ENCODE measurements around the gene NCOA7. TPM values are rescaled to one million over a fixed set of nuclear protein-coding genes. Genes with fewer than 3 reads are reported as not detected.
"Not testable (repeated sequence)": the region's sequence is repeated elsewhere in the genome, so short reads cannot be mapped to it uniquely, and the experiment has no call there.

NCOA7 gene
- total and polyA plus RNA-seq, 8 donors = 7.4 to 66.7 (median 14.1) TPM

DNA sequence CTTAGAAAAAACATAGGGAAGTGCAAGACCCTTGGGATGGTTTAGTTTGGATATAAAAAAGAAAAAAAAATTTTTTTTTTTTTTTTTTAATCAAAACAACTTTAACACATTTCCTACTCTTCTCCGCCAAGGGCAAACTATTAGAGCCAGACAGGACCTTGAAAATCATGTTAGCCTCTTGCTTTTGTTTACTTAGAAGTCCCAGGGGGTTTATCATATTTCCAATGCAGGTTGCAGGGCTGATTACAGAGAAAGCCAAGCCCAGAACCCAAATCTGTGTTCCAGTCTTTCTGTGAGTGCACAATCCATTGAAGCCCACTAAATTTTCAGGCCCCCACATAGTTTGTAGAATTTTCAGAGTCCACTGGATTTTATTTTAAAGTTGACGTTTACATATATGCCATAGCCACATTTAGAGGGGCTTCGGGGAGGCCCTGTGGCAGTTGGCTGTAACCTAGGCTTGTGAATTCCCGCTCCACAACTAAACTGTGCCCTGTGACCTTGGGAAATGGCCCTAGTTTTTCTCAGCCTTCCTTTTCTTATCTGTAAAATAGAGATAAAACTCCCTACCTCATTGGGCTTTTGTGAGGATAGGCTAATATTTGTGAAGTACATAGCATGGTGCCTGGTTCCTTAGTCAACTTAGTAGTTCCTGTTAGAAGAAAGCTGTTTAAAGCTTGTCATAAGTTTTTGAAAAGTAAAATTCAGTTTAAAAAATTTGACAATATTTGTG, 55.7 kb downstream of the NCOA7 start:
- FAIRE-seq = peak; percentile 71

DNA sequence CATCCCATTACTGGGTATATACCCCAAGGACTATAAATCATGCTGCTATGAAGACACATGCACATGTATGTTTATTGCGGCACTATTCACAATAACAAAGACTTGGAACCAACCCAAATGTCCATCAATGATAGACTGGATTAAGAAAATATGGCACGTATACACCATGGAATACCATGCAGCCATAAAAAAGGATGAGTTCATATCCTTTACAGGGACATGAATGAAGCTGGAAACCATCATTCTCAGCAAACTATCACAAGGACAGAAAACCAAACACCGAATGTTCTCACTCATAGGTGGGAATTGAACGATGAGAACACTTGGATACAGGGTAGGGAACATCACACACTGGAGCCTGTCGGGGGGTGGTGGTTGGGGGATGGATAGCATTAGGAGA, 57.5 kb downstream of the NCOA7 start:
- intact Hi-C loops (cut with DNase I); H3K27ac ChIP-seq; ATAC-seq; FAIRE-seq; DNase-seq; H3K36me3 ChIP-seq; H3K27me3 ChIP-seq; H3K4me3 ChIP-seq; H3K9me3 ChIP-seq: not testable (repeated sequence)
- WGBS, 2 donors = 96 to 98% methylated on average over 5 of the region's 5 CpGs
- peaks cover 7 to 17% (median 13%) of the 10 kb centered on the region in 3 donors for H3K4me1 ChIP-seq

More for the DNA sequence above, 55.7 kb downstream of the NCOA7 start:
- no peaks in the 10 kb centered on the region for H3K36me3 ChIP-seq
- peak in 1 of 6 donors; percentile 11 for DNase-seq
- peaks cover 7 to 17% (median 11%) of the 10 kb centered on the region in 3 donors for H3K4me1 ChIP-seq
- peak overlapping the region in 1 of 4 donors; percentile 59 for H3K27ac ChIP-seq
- 54 to 59% methylated on average over 4 of the region's 4 CpGs for WGBS, 2 donors
- no peak overlapping the region for H3K4me3 ChIP-seq
- TF ChIP-seq, protein P1, sequence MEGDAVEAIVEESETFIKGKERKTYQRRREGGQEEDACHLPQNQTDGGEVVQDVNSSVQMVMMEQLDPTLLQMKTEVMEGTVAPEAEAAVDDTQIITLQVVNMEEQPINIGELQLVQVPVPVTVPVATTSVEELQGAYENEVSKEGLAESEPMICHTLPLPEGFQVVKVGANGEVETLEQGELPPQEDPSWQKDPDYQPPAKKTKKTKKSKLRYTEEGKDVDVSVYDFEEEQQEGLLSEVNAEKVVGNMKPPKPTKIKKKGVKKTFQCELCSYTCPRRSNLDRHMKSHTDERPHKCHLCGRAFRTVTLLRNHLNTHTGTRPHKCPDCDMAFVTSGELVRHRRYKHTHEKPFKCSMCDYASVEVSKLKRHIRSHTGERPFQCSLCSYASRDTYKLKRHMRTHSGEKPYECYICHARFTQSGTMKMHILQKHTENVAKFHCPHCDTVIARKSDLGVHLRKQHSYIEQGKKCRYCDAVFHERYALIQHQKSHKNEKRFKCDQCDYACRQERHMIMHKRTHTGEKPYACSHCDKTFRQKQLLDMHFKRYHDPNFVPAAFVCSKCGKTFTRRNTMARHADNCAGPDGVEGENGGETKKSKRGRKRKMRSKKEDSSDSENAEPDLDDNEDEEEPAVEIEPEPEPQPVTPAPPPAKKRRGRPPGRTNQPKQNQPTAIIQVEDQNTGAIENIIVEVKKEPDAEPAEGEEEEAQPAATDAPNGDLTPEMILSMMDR (IDR thresholded peaks at IDR 0.05) = no peak
- no peaks in the 10 kb centered on the region for H3K9me3 ChIP-seq
- peak; percentile 72 to 94 (median 86) for ATAC-seq
- intact Hi-C loops (cut with DNase I) = no loop called here
- H3K27me3 ChIP-seq = no peaks in the 10 kb centered on the region

DNA sequence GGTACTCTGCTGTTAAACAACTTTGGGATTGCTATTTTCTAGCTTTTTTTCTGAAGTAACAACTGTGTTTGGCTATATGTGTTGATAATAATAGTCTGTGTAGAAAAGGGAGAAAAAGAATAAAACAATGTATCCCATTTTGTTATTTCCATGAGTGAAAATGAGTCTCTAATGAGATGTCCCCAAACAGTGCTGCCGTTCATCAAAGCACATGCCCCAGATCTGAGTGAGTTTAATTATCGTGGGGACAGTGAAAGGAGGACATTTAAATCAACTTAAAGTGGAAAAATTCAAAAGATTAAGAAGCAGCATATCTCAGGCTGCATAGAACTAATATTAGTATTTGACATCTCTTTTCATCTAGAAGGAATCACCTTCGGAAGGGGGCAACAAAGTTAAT, 59.6 kb downstream of the NCOA7 start:
- H3K27ac ChIP-seq = no peak overlapping the region

DNA sequence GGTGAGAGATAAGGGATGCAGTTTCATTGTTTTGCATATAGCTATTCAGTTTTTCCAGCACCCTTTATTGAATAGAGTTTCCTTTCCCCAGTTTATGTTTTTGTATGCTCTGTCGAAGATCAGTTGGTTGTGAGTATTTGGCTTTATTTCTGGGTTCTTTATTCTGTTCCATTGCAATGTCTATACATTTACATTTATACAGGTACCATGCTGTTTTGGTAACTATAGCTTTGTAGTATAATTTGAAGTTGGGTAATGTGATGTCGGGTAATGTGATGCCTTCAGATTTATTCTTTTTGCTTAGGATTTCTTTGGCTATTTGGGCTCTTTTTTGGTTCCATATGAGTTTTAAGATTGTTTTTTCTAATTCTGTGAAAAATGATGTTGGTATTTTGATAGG, 61.8 kb downstream of the NCOA7 start:
- Histone ChIP-seq H3K27ac (no peak overlapping the region), H3K4me1 (peaks cover 0 to 6% (median 0%) of the 10 kb centered on the region in 3 donors), H3K9me3 (no peaks in the 10 kb centered on the region), H3K4me3 (no peak overlapping the region), H3K27me3 (no peaks in the 10 kb centered on the region), H3K36me3 (no peaks in the 10 kb centered on the region)
- DNase-seq (no peak), ATAC-seq (no peak), FAIRE-seq (no peak)
- 95 to 100% methylated on average over 2 of the region's 2 CpGs for WGBS, 2 donors
- intact Hi-C loops (cut with DNase I) = no loop called here
- TF ChIP-seq, protein P1 (IDR thresholded peaks at IDR 0.05) = no peak

More for the DNA sequence above, 59.6 kb downstream of the NCOA7 start:
- ATAC-seq = no peak
- no peaks in the 10 kb centered on the region for H3K27me3 ChIP-seq
- WGBS, 2 donors = 80 to 86% methylated on average over 3 of the region's 3 CpGs
- H3K4me1 ChIP-seq = peaks cover 7 to 16% (median 10%) of the 10 kb centered on the region in 3 donors
- FAIRE-seq = no peak
- no peak for DNase-seq
- no peak overlapping the region for H3K4me3 ChIP-seq
- TF ChIP-seq, protein P1 (IDR thresholded peaks at IDR 0.05) = no peak
- no peaks in the 10 kb centered on the region for H3K9me3 ChIP-seq
- intact Hi-C loops (cut with DNase I) = no loop called here
- no peaks in the 10 kb centered on the region for H3K36me3 ChIP-seq

DNA sequence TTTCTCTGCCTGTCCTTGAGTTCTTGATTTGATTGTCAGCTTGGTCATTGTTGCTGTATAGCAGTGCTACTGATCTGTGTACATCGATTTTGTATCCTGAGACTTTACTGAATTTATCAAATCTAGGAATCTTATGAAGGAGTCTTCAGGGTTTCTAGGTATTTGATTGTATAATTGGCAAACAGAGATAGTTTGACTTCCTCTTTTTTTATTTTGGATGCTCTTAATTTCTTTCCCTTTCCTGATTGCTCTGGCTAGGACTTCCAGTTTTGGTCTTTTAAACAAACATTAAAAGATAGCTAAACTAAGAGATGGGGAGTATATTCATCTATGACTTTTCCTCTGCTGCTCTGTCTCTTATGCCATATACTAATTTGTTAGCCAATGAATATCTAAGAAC, 62.4 kb downstream of the NCOA7 start:
- DNase-seq (no peak), FAIRE-seq (no peak), ATAC-seq (no peak)
- Histone ChIP-seq H3K36me3 (no peaks in the 10 kb centered on the region), H3K27ac (no peak overlapping the region), H3K4me1 (peaks cover 0 to 6% (median 0%) of the 10 kb centered on the region in 3 donors), H3K9me3 (no peaks in the 10 kb centered on the region), H3K4me3 (no peak overlapping the region), H3K27me3 (no peaks in the 10 kb centered on the region)
- intact Hi-C loops (cut with DNase I) = no loop called here
- TF ChIP-seq, protein P1 (IDR thresholded peaks at IDR 0.05) = no peak
- WGBS, 2 donors = 71 to 79% methylated on average over 1 of the region's 1 CpG

Measured in pancreas (tissue), 10 donors.